PFSK-1 (cell line): Measurements from ENCODE around the gene ETV1.

ENCODE experiments used
- FOXP2 ChIP-seq: optimal IDR thresholded peaks from 2 replicates; pipeline ENCODE3; 2011; ENCODE audit warnings: borderline replicate concordance, control low read depth, inconsistent platforms; ENCODE audit not compliant: insufficient read depth; ENCODE audit errors: extremely low read length, extremely low read depth
- POLR2AphosphoS5 ChIP-seq: IDR thresholded peaks from 2 replicates; pipeline ENCODE4 v1.6.1; 2012; ENCODE audit warnings: low read depth, mild to moderate bottlenecking, control low read depth, low read length, moderate library complexity
- REST ChIP-seq, 2 experiments: IDR thresholded peaks; 2 replicates each; pipeline versions ENCODE4 v1.6.1 to v1.8.0; 2011 to 2012; ENCODE audit warnings: low read depth in 2 of 2, low read length in 2 of 2, control low read depth in 1 of 2, inconsistent platforms in 1 of 2, mild to moderate bottlenecking in 1 of 2, moderate library complexity in 1 of 2; ENCODE audit not compliant: insufficient read depth in 1 of 2
- SIN3A ChIP-seq: IDR thresholded peaks from 2 replicates; pipeline ENCODE4 v1.6.1; 2012; ENCODE audit warnings: mild to moderate bottlenecking, low read length, moderate library complexity, borderline replicate concordance; ENCODE audit not compliant: insufficient read depth
- TAF1 ChIP-seq: IDR thresholded peaks from 2 replicates; pipeline ENCODE4 v1.6.1; 2012; ENCODE audit warnings: low read length, control low read depth, borderline replicate concordance; ENCODE audit not compliant: insufficient read depth

ETV1 gene

GRCh38 chr7:13851736-13852135 is 137.7 kb downstream of the ETV1 start:
- TF ChIP-seq SIN3A, result 0 out of 2 replicates have a peak, but pooled peaks have one; percentile 21
- no peak for TF ChIP-seq TAF1

GRCh38 chr7:13850185-13850752 is 139.2 kb downstream of the ETV1 start:
- peak; percentile 69 for TF ChIP-seq FOXP2
- 0 out of 4 replicates have a peak, but pooled peaks of 1 of the 2 experiments have one; percentile 39 for TF ChIP-seq REST (IDR thresholded peaks at IDR 0.05; ENCODE audit: insufficient read depth in 1 of 2, low read depth in 2 of 2, low read length in 2 of 2)
- peak; percentile 40; the same call in 1 of the 2 replicates for TF ChIP-seq POLR2AphosphoS5
- no peak for TF ChIP-seq TAF1
- no peak for TF ChIP-seq SIN3A

- no peak for TF ChIP-seq FOXP2
- no peak for TF ChIP-seq TAF1
- TF ChIP-seq POLR2AphosphoS5, result no peak
- no peak for TF ChIP-seq REST (IDR thresholded peaks at IDR 0.05; ENCODE audit: insufficient read depth in 1 of 2, low read depth in 2 of 2, low read length in 2 of 2)
- TF ChIP-seq SIN3A, result no peak
Observed at GRCh38 chr7:13849163-13849892, 140.1 kb downstream of the ETV1 start.

- TF ChIP-seq POLR2AphosphoS5 (no peak), REST (IDR thresholded peaks at IDR 0.05; ENCODE audit: insufficient read depth in 1 of 2, low read depth in 2 of 2, low read length in 2 of 2) (no peak), TAF1 (no peak), SIN3A (no peak), FOXP2 (no peak)
Observed at GRCh38 chr7:13848681-13849131, 140.8 kb downstream of the ETV1 start.

- TF ChIP-seq SIN3A (no peak), TAF1 (no peak), REST (IDR thresholded peaks at IDR 0.05; ENCODE audit: insufficient read depth in 1 of 2, low read depth in 2 of 2, low read length in 2 of 2) (no peak), POLR2AphosphoS5 (no peak), FOXP2 (no peak)
Observed at GRCh38 chr7:13846386-13846785, 143.1 kb downstream of the ETV1 start.
